HG03565 (cell line): ENCODE measurements around the gene DDX1.
"Not testable (repeated sequence)": the region's sequence is repeated elsewhere in the genome, so short reads cannot be mapped to it uniquely, and the experiment has no call there.

Source experiments
- ATAC-seq: cut with Tn5 transposase; IDR thresholded peaks from one replicate; pipeline ENCODE4 v1.9.1; 2021; ENCODE audit warnings: mild to moderate bottlenecking, moderate library complexity; ENCODE audit not compliant: unreplicated experiment

DDX1 gene

DNA sequence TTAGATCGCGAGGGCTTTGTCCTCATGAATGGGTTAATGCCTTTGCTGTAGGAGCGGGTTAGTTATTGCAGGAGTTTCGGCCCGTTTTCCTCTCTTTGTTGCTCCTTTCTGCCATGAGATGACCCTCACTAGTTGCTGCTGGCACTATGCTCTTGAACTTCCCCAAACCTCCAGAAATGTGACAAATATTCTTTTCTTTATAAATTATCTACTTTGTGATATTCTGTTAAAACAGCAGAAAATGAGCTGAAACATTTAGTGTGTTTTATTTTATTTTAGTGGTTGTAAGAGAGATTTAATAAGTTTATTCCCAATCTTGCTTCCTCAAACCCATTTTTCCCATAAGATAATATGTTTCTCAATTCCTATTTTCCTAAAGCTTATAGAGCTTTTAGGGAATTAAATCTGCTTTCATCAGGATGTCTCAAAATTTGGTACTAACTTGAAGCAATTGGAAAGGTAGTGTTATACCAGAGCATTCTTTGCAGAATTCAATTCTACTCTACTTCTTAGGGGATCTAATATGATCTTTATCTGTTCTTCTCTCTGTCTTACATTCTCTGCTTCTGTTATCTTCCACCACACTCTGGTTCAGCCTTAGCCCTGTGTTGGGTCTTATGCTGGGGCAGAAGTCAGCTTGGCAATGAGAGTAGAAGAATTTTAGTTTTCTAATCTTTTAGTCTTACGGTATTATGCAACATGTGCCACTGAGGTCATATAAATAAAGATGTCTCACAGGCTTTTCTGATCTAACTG, 23.1 kb downstream of the DDX1 start:
- ATAC-seq: no peak

- ATAC-seq: no peak
Observed at GRCh38 chr2:15615301-15615920, 23.7 kb downstream of the DDX1 start.

DNA sequence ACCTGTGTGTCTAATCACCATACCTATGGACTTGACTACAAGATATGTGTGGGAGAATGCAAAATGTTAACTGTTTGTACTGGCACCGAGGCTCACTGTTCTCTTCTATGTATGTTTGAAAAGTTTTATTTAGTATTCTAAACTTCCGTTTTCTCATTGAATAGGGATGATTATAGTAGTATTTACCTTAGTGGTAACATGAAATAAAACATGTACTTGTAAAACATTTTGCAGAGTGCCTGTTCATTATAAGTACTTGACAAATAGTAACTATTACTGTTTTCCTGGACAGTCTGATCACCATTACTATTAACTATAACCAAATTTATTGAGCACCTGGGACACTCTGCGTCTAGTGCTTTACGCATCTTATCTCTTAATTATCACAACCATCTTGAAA, 24.8 kb downstream of the DDX1 start:
- ATAC-seq: no peak

GRCh38 chr2:15616850-15617777, 25.4 kb downstream of the DDX1 start:
- ATAC-seq: no peak

DNA sequence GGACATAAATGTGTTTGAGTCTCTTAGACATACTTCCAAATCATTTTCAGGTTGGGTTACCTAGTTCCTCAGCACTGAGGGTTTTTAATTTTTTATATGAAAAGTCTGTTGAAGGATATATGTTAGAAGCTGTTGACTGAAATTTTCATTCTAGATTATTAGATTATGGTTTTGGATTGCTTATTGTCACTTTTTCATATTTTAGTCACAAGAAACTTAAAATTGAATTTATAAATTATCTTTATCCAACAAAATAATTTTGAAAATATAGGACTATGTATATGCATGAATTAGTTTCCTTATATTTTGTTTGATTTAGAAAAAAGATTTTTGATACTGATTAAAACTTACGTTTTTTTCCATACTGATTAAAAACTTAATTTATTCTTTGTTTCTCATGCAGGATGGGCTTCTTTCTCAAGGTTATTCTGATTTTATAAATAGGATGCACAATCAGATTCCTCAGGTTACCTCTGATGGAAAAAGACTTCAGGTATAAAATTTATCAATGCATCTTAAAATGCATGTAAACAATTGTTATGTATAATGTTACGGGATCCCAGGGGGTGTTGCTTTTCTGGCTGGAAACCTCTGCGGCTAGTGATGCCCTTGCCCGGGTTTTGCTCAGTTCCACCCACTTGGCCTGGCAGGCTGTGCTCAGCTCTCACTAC, 26.2 kb downstream of the DDX1 start:
- ATAC-seq: no peak

DNA sequence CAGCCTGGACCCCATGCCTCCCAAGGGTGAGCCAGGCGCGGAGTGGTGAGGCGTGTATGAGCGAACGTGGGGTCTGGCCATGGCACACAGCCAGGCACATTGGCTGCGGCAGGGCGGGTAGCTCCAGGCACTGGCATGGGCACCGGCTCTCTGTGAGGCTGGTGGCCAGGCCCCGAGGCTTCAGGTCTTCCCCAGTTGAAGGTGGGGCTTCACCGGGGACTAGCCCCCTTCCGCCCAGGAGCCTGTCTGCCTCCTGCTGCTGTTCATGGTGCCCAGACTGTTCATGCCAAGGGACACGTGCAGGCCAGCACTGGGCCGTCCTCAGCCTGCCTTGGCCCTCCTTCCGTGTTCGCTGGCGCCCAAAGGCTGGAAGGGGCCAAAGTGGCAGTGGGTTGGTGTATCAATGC, 26.8 kb downstream of the DDX1 start:
- ATAC-seq: no peak

DNA sequence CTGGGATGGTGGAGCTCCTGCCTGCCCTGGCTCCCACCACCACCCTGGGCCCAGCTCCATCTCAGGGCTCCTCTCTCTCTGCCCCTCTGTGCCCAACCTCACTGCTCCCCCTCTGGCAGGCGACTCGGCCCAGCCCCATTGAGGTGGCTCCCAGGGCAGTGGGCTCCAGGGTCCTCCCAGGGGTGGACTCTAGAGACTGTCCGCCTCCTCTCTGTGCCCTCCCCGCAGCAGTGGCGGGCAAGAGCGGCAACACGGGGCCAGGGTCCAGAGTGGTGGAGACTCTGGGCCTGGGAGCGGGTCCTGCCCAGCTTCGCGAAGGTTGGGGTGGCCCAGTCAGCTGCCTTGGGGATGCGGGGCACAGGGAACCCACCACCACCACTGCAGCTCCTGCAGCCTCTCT, 27.4 kb downstream of the DDX1 start:
- no peak for ATAC-seq

- no peak for ATAC-seq
Observed at GRCh38 chr2:15619510-15619909, 27.8 kb downstream of the DDX1 start.

DNA sequence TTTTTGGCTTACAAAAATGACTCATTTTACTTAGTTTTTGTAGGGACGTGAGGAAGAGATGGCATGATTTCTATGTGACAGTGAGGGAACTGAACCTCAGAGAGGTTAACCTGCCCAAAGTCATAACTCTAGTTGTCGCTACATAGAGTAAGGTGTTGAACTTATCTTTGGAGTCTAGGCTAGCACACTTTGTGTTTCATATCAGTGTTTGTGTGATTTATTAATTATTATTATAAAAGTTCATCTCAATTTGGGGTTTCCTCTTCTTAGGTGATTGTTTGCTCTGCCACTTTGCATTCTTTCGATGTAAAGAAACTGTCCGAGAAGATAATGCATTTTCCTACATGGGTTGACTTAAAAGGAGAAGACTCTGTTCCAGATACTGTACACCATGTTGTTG, 28.3 kb downstream of the DDX1 start:
- ATAC-seq: no peak

- ATAC-seq: no peak
Observed at GRCh38 chr2:15620340-15620739, 28.7 kb downstream of the DDX1 start.

GRCh38 chr2:15620857-15621471, 29.3 kb downstream of the DDX1 start:
- ATAC-seq: no peak

- ATAC-seq: not testable (repeated sequence)
Observed at GRCh38 chr2:15621472-15621870, 29.8 kb downstream of the DDX1 start.

- no peak for ATAC-seq
Observed at GRCh38 chr2:15622214-15622613, 30.5 kb downstream of the DDX1 start.

GRCh38 chr2:15622614-15623480, 31.2 kb downstream of the DDX1 start:
- ATAC-seq: no peak

DNA sequence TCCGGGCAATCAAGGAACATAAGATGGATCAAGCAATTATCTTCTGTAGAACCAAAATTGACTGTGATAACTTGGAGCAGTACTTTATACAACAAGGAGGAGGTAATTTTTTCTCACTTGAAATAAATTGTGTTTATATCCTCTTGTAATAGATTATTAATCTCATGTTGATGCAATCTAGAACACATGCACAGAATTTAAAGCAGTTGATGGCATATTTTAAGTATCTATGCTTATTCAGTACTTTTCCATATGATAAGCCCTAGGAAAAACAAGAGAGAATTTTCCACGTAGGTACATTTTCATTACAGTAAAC, 31.8 kb downstream of the DDX1 start:
- no peak for ATAC-seq

GRCh38 chr2:15623898-15624541, 32.4 kb downstream of the DDX1 start:
- no peak for ATAC-seq

DNA sequence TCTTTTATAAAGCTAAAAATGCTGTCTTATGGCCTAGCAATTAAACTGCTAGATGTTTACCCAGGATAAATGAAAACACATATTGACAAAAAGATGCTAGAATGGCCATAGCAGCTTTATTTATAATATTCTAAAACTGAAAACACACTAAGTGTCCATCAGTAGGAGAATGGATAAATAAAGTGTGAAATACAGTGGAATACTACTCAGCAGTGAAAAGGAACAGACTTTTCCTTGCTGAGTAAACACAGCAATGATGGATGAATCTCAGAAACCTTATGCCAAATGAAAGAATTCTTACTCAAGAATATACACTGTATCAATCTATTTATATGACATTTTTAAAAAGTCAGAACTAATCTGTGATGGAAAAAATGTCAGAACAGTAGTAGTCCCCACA, 33.2 kb downstream of the DDX1 start:
- no peak for ATAC-seq

DNA sequence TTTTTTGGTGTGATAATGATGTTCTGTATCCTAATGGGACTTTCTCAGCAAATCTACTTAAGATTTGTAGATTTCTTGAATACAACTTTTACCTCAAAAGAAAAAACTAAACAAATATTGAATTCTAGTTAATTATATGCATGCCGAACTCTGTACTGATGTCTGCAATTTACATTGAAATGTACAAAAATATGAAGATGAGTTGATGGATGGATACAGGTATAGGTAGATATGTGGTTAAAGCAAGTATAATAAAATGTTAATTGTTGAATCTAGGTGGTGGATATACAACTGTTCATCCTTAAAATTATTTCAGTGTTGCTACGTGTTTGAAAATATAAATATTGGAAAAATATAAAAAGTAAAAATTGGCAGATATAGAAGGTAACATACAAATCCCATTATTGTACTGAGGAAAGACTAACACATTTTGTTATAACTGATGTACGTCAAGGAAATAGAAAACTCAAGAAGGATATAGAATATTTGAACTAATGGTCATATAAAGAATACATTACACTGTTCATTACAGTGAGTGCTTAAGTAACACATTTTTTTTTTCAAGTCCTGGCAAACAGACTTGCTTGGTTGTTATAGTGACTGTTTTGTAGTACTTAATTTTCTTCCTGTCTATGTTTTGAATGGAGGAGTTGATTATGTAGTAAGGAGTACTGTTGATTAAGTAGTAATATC, 33.8 kb downstream of the DDX1 start:
- no peak for ATAC-seq

DNA sequence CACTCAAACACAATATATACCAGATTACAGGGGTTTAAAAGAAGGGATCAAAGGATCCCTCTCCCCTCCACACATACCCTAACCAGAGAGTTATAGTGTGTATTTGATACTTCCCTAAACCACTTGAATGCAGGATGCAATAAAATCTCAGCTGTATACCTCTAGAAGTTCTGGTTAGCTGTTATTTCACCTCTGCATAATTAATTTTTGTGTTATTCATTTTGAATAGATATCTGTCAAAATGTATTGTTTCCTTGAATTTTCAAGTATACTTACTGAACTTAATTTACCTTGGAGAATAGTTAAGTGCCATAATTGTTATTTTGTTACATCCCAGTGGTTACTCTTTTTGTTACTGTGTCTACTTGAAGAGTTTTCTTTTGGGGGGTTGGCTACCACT, 34.5 kb downstream of the DDX1 start:
- ATAC-seq: no peak
